ENCODE data around the gene ELK4. TPM values are rescaled to one million over a fixed set of nuclear protein-coding genes. Genes with fewer than 3 reads are reported as not detected.

The ELK4 gene
- total RNA-seq, 1 experiment from 2014 or later: 31.2 TPM

- Histone ChIP-seq H3K14ac (ENCODE audit: insufficient read depth, low read length) (no peak overlapping the region), H3K4ac (ENCODE audit: low read depth, low read length) (no peak overlapping the region), H3K23me2 (ENCODE audit: insufficient read length, low read depth, low read length, poor library complexity, severe bottlenecking) (peaks cover 8% of the 10 kb centered on the region), H3T11ph (ENCODE audit: low read length) (no peak overlapping the region), H3K9ac (ENCODE audit: extremely low read depth, insufficient read length, low read length) (no peak overlapping the region), H3K27me3 (ENCODE audit: insufficient read depth, low read length) (no peaks in the 10 kb centered on the region), H3K4me2 (ENCODE audit: insufficient read depth, insufficient read length, low read length) (no peak overlapping the region), H2AK5ac (ENCODE audit: insufficient read length, low read length) (no peak overlapping the region), H2AFZ (ENCODE audit: low read length) (no peak overlapping the region), H2BK12ac (ENCODE audit: insufficient read length, low read depth, low read length) (no peak overlapping the region), H2BK5ac (ENCODE audit: insufficient read length, low read length) (no peak overlapping the region), H3K4me1 (ENCODE audit: insufficient read depth, low read length) (peaks cover 13% of the 10 kb centered on the region; the same call in 1 of the 2 replicates), H3K9me3 (ENCODE audit: control insufficient read depth, low read depth, low read length) (no peaks in the 10 kb centered on the region), H3K79me1 (ENCODE audit: insufficient read depth, low read depth, low read length, poor library complexity, severe bottlenecking) (no peaks in the 10 kb centered on the region), H3K23ac (ENCODE audit: insufficient read length, low read depth, low read length) (no peak overlapping the region), H3K27ac (ENCODE audit: insufficient read length, low read depth, low read length) (no peak overlapping the region), H3K56ac (ENCODE audit: insufficient read length, low read depth, low read length) (no peak overlapping the region), H3K18ac (ENCODE audit: insufficient read length, low read depth, low read length) (no peak overlapping the region), H2BK15ac (ENCODE audit: low read depth, low read length) (no peak overlapping the region), H2BK20ac (ENCODE audit: low read depth, low read length, poor library complexity, severe bottlenecking) (no peak overlapping the region), H4K5ac (ENCODE audit: insufficient read length, low read depth, low read length) (no peak overlapping the region), H4K20me1 (ENCODE audit: control insufficient read depth, insufficient read depth, insufficient read length) (no peaks in the 10 kb centered on the region), H3K79me2 (ENCODE audit: insufficient read depth, low read length) (no peaks in the 10 kb centered on the region; the same call in 1 of the 2 replicates), H2BK120ac (ENCODE audit: low read depth, low read length, poor library complexity, severe bottlenecking) (no peak overlapping the region), H4K8ac (replicated peaks; ENCODE audit: insufficient read length, low read depth, low read length) (no peak overlapping the region), H4K91ac (ENCODE audit: insufficient read length, low read depth, low read length) (no peak overlapping the region)
- Mint-ChIP-seq H3K27ac (peak overlapping the region; percentile 59 to 78 (median 69); a peak in 5 of 7 replicates), H3K4me1 (peaks cover 73 to 75% of the 10 kb centered on the region in 2 experiments), H3K36me3 (ENCODE audit: insufficient read depth in 1 of 3, low read depth in 3 of 3) (no peaks in the 10 kb centered on the region; a peak in 2 of 7 replicates), H3K9me3 (no peaks in the 10 kb centered on the region; a peak in 1 of 5 replicates), H3K4me3 (no peak overlapping the region), H3K27me3 (ENCODE audit: low read depth) (no peaks in the 10 kb centered on the region)
- no peak for DNase-seq
- no peak for TF ChIP-seq CTCF (conservative IDR thresholded peaks at IDR 0.05)
- WGBS (ENCODE audit: extremely low coverage, insufficient read length, low lambda C conversion rate): no CpG with 5 or more reads among the region's 4 CpGs
These were observed 43.4 kb upstream of the ELK4 start for GRCh38 chr1:205675247-205675646.
